AG04449 (cell line): Measurements from ENCODE around the gene DISP1.

Experiments
- CTCF ChIA-PET: fragments of 350-600 bp; formaldehyde crosslinking; extraction: SDS; loops from one replicate; lab custom pipeline; 2021; ENCODE audit warnings: antibody characterized with exemption; lab: Yijun Ruan, JAX
- POLR2A ChIA-PET: fragments of 400-600, 350-600 bp; formaldehyde crosslinking; extraction: SDS; loops from one replicate; lab custom pipeline; 2020; ENCODE audit warnings: antibody characterized with exemption, inconsistent platforms; lab: Yijun Ruan, JAX
- DNase-seq: peaks from one replicate; pipeline ENCODE4 v3.0.0-alpha.2; 2010; ENCODE audit warnings: low read depth, low spot score
- H3K4me3 ChIP-seq: 2 replicates; pipeline ENCODE4 v1.5.1; 2011; ENCODE audit warnings: low read depth, mild to moderate bottlenecking, control low read depth, low read length
- CTCF ChIP-seq: IDR thresholded peaks from one replicate; pipeline ENCODE4 v1.5.1; 2011; ENCODE audit warnings: mild to moderate bottlenecking, moderate library complexity, low read length, control low read depth, inconsistent platforms; ENCODE audit not compliant: insufficient read depth; ENCODE audit errors: missing control alignments

The DISP1 gene

GRCh38 chr1:222777463-222777862, 37.4 kb upstream of the DISP1 start:
- no peak overlapping the region for H3K4me3 ChIP-seq
- CTCF ChIA-PET = interaction anchor here (1.4 to 1.9 kb wide), 2 partner anchors 16 to 313 kb away, joined by 8 to 9 read pairs; no protein-coding TSS in a partner anchor
- TF ChIP-seq CTCF = no peak
- POLR2A ChIA-PET = no interaction called here
- no peak for DNase-seq

- no peak for DNase-seq
- no peak for TF ChIP-seq CTCF
- POLR2A ChIA-PET = no interaction called here
- no peak overlapping the region for H3K4me3 ChIP-seq
- CTCF ChIA-PET = no interaction called here
Observed at GRCh38 chr1:222777977-222778376, 36.9 kb upstream of the DISP1 start.

- DNase-seq = no peak
- CTCF ChIA-PET = interaction anchor here (1.4 kb wide), 1 partner anchor 309 kb away, joined by 3 read pairs; no protein-coding TSS in a partner anchor
- no peak overlapping the region for H3K4me3 ChIP-seq
- no peak for TF ChIP-seq CTCF
- POLR2A ChIA-PET = no interaction called here
Observed at GRCh38 chr1:222781251-222781650, 33.6 kb upstream of the DISP1 start.

GRCh38 chr1:222783051-222783450, 31.8 kb upstream of the DISP1 start:
- POLR2A ChIA-PET = no interaction called here
- no peak for TF ChIP-seq CTCF
- no peak for DNase-seq
- no peak overlapping the region for H3K4me3 ChIP-seq
- CTCF ChIA-PET = interaction anchor here (0.6 to 1.6 kb wide), 2 partner anchors 290 to 340 kb away, joined by 3 to 8 read pairs; no protein-coding TSS in a partner anchor

GRCh38 chr1:222784371-222784770, 30.5 kb upstream of the DISP1 start:
- H3K4me3 ChIP-seq = no peak overlapping the region
- CTCF ChIA-PET = interaction anchor here (0.6 to 1.0 kb wide), 4 partner anchors 9 to 305 kb away, joined by 3 to 6 read pairs (median 4); no protein-coding TSS in a partner anchor
- TF ChIP-seq CTCF = no peak
- POLR2A ChIA-PET = no interaction called here
- no peak for DNase-seq

GRCh38 chr1:222784916-222785315, 29.9 kb upstream of the DISP1 start:
- H3K4me3 ChIP-seq = no peak overlapping the region
- TF ChIP-seq CTCF = no peak
- CTCF ChIA-PET = interaction anchor here (0.6 to 1.8 kb wide), 4 partner anchors 8 to 305 kb away, joined by 3 to 6 read pairs (median 4); no protein-coding TSS in a partner anchor
- no peak for DNase-seq
- POLR2A ChIA-PET = no interaction called here
